Neural cell (in vitro differentiated cells): Measurements from ENCODE around the gene EHMT1. TPM values are rescaled to one million over a fixed set of nuclear protein-coding genes. Genes with fewer than 3 reads are reported as not detected.

ENCODE experiments used
- H2AFZ ChIP-seq: fragments of 200-600, 300-800 bp; sonication (generic), shearing (Covaris generic); 2 replicates; pipeline ENCODE4 v1.6.0; 2014; ENCODE audit warnings: low read depth, mild to moderate bottlenecking, antibody characterized with exemption, low read length, moderate library complexity
- H3F3A ChIP-seq: fragments of 200-600 bp; shearing (Covaris generic); 2 replicates; pipeline ENCODE4 v1.6.1; 2016; ENCODE audit warnings: mild to moderate bottlenecking, moderate library complexity, mixed read lengths, antibody characterized with exemption, low read length; ENCODE audit not compliant: insufficient read depth, poor library complexity, severe bottlenecking
- H3K27ac ChIP-seq: fragments of 200-600, 300-800 bp; sonication (generic), shearing (Covaris generic); 2 replicates; pipeline ENCODE4 v1.5.1; 2014; ENCODE audit warnings: mild to moderate bottlenecking, low read length, moderate library complexity
- H3K27me3 ChIP-seq: fragments of 300-800, 200-600 bp; sonication (generic), shearing (Covaris generic); 2 replicates; pipeline ENCODE4 v1.6.0; 2014; ENCODE audit warnings: mild to moderate bottlenecking, low read depth, low read length, moderate library complexity; ENCODE audit not compliant: insufficient read depth
- H3K36me3 ChIP-seq: fragments of 300-800, 200-600 bp; sonication (generic), shearing (Covaris generic); 2 replicates; pipeline ENCODE4 v1.5.1; 2014; ENCODE audit warnings: mild to moderate bottlenecking, antibody characterized with exemption, low read length, moderate library complexity; ENCODE audit not compliant: insufficient read depth
- H3K4me2 ChIP-seq: fragments of 300-800, 200-600 bp; sonication (generic), shearing (Covaris generic); 2 replicates; pipeline ENCODE4 v1.6.0; 2014; ENCODE audit warnings: mild to moderate bottlenecking, low read length
- H3K4me3 ChIP-seq: fragments of 300-800, 200-600 bp; sonication (generic), shearing (Covaris generic); 2 replicates; pipeline ENCODE4 v1.5.1; 2014; ENCODE audit warnings: mild to moderate bottlenecking, low read length, moderate library complexity
- H3K79me2 ChIP-seq: fragments of 200-600 bp; shearing (Covaris generic); replicated peaks from 2 replicates; pipeline ENCODE4 v1.6.0; 2014; ENCODE audit warnings: mild to moderate bottlenecking, low read length, moderate library complexity; ENCODE audit not compliant: insufficient read depth
- H3K9ac ChIP-seq: fragments of 300-800, 200-600 bp; sonication (generic), shearing (Covaris generic); 2 replicates; pipeline ENCODE4 v1.6.1; 2016; ENCODE audit warnings: mild to moderate bottlenecking, low read length, mixed read lengths
- H3K9me2 ChIP-seq: fragments of 200-600 bp; shearing (Covaris generic); 2 replicates; pipeline ENCODE4 v1.6.1; 2016; ENCODE audit warnings: mild to moderate bottlenecking, low read length, mixed read lengths; ENCODE audit not compliant: insufficient read depth
- H3K9me3 ChIP-seq: fragments of 200-600, 300-800 bp; sonication (generic), shearing (Covaris generic); 2 replicates; pipeline ENCODE4 v1.6.1; 2016; ENCODE audit warnings: mild to moderate bottlenecking, mixed run types, low read length, moderate library complexity, mixed read lengths
- H4K20me1 ChIP-seq: fragments of 200-600 bp; shearing (Covaris generic); 2 replicates; pipeline ENCODE4 v1.6.1; 2016; ENCODE audit warnings: mild to moderate bottlenecking, mixed run types; ENCODE audit not compliant: insufficient read depth
- EZH2 ChIP-seq: fragments of 200-600, 300-800 bp; shearing (Covaris generic), sonication (generic); IDR thresholded peaks from 2 replicates; pipeline ENCODE4 v1.6.1; 2014; ENCODE audit warnings: antibody characterized with exemption, low read length, borderline replicate concordance, mild to moderate bottlenecking; ENCODE audit not compliant: insufficient read depth, poor library complexity, severe bottlenecking
- MXI1 ChIP-seq: fragments of 450-650 bp; conservative IDR thresholded peaks from 2 replicates; pipeline ENCODE4 v1.6.1; 2014; ENCODE audit warnings: antibody characterized with exemption, mild to moderate bottlenecking; ENCODE audit not compliant: poor library complexity, severe bottlenecking
- POLR2AphosphoS5 ChIP-seq: IDR thresholded peaks from 2 replicates; pipeline ENCODE4 v1.6.1; 2012
- RAD21 ChIP-seq: fragments of 450-650 bp; conservative IDR thresholded peaks from 2 replicates; pipeline ENCODE4 v1.6.1; 2014; ENCODE audit warnings: antibody characterized with exemption, mild to moderate bottlenecking, moderate library complexity
- SMC3 ChIP-seq: fragments of 450-650 bp; conservative IDR thresholded peaks from 2 replicates; pipeline ENCODE4 v1.6.1; 2014; ENCODE audit warnings: antibody characterized with exemption, mild to moderate bottlenecking, moderate library complexity; ENCODE audit not compliant: poor library complexity
- TAF1 ChIP-seq: IDR thresholded peaks from 2 replicates; pipeline ENCODE4 v1.6.1; 2012; ENCODE audit warnings: low read depth
- polyA plus RNA-seq: library from polyadenylated mRNA; depleted of rRNA; stranded (reverse); fragments of >200 nt; gene quantifications from 2 replicates; pipeline ENCODE4 v1.2.3, GENCODE V29; 2014
- TF ChIP-seq, protein P1 (sequence below): IDR thresholded peaks from 2 replicates; pipeline ENCODE4 v1.6.1; 2012; ENCODE audit warnings: borderline replicate concordance

The EHMT1 gene
- polyA plus RNA-seq, 1 donor from 2014 or later: 53.0 TPM

DNA sequence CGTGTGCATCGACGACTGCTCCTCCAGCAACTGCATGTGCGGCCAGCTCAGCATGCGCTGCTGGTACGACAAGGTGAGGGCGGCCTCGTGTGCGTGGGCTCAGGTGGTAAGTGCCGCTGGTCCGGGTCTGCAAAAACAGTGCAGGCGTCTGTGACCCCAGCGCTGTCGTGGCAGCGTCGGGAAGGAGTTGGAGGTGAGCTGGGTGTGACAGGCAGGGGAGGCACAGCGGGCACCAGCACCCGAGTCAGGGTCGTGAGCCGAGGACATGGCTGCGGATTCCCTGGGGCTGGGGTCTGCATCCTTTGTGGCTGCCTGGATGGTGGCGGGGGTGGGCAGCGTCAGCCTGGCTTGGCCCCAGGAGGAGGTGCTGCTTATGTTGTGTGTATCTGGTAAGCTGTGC is 195.6 kb downstream of the EHMT1 start:
- H3K9me2 ChIP-seq: no peaks in the 10 kb centered on the region
- peaks cover 17% of the 10 kb centered on the region for H3K9me3 ChIP-seq
- TF ChIP-seq RAD21: no peak
- TF ChIP-seq TAF1: no peak
- TF ChIP-seq POLR2AphosphoS5: no peak
- TF ChIP-seq, protein P1, sequence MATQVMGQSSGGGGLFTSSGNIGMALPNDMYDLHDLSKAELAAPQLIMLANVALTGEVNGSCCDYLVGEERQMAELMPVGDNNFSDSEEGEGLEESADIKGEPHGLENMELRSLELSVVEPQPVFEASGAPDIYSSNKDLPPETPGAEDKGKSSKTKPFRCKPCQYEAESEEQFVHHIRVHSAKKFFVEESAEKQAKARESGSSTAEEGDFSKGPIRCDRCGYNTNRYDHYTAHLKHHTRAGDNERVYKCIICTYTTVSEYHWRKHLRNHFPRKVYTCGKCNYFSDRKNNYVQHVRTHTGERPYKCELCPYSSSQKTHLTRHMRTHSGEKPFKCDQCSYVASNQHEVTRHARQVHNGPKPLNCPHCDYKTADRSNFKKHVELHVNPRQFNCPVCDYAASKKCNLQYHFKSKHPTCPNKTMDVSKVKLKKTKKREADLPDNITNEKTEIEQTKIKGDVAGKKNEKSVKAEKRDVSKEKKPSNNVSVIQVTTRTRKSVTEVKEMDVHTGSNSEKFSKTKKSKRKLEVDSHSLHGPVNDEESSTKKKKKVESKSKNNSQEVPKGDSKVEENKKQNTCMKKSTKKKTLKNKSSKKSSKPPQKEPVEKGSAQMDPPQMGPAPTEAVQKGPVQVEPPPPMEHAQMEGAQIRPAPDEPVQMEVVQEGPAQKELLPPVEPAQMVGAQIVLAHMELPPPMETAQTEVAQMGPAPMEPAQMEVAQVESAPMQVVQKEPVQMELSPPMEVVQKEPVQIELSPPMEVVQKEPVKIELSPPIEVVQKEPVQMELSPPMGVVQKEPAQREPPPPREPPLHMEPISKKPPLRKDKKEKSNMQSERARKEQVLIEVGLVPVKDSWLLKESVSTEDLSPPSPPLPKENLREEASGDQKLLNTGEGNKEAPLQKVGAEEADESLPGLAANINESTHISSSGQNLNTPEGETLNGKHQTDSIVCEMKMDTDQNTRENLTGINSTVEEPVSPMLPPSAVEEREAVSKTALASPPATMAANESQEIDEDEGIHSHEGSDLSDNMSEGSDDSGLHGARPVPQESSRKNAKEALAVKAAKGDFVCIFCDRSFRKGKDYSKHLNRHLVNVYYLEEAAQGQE: no peak
- no peaks in the 10 kb centered on the region for H3K27me3 ChIP-seq
- no peak overlapping the region for H3K4me3 ChIP-seq
- H3K79me2 ChIP-seq: no peaks in the 10 kb centered on the region
- no peak overlapping the region for H3K9ac ChIP-seq
- no peak overlapping the region for H3K4me2 ChIP-seq
- H2AFZ ChIP-seq: no peak overlapping the region
- no peaks in the 10 kb centered on the region for H4K20me1 ChIP-seq
- no peak overlapping the region for H3K27ac ChIP-seq
- no peaks in the 10 kb centered on the region for H3F3A ChIP-seq
- peaks cover 23% of the 10 kb centered on the region for H3K36me3 ChIP-seq

DNA sequence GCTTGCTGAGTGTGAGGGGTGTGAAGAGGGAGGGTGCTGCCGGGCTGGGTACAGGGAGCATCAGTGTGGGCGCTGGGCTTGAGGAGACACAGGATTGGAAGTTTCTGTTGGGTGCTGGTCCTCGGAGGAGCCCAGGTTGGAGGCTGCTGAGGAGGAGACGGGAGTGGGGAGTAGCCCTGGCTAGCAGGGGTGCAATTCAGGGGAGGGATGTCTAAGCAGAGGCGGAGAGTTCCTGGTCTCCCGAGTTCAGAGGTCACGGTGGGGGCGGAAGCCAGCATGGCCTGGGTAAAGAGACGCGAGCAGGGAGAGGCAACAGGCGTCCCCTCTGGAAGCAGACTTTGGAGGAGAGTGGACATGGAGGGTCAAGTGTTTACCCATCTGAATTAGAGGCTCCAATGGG is 196.0 kb downstream of the EHMT1 start:
- no peaks in the 10 kb centered on the region for H3F3A ChIP-seq
- no peak overlapping the region for H3K4me3 ChIP-seq
- no peaks in the 10 kb centered on the region for H4K20me1 ChIP-seq
- no peak overlapping the region for H3K4me2 ChIP-seq
- peaks cover 25% of the 10 kb centered on the region for H3K36me3 ChIP-seq
- no peaks in the 10 kb centered on the region for H3K27me3 ChIP-seq
- H3K9me3 ChIP-seq: peaks cover 21% of the 10 kb centered on the region
- H3K79me2 ChIP-seq: no peaks in the 10 kb centered on the region
- H3K27ac ChIP-seq: no peak overlapping the region
- no peak for TF ChIP-seq POLR2AphosphoS5
- no peak overlapping the region for H3K9ac ChIP-seq
- H2AFZ ChIP-seq: no peak overlapping the region
- H3K9me2 ChIP-seq: no peaks in the 10 kb centered on the region

DNA sequence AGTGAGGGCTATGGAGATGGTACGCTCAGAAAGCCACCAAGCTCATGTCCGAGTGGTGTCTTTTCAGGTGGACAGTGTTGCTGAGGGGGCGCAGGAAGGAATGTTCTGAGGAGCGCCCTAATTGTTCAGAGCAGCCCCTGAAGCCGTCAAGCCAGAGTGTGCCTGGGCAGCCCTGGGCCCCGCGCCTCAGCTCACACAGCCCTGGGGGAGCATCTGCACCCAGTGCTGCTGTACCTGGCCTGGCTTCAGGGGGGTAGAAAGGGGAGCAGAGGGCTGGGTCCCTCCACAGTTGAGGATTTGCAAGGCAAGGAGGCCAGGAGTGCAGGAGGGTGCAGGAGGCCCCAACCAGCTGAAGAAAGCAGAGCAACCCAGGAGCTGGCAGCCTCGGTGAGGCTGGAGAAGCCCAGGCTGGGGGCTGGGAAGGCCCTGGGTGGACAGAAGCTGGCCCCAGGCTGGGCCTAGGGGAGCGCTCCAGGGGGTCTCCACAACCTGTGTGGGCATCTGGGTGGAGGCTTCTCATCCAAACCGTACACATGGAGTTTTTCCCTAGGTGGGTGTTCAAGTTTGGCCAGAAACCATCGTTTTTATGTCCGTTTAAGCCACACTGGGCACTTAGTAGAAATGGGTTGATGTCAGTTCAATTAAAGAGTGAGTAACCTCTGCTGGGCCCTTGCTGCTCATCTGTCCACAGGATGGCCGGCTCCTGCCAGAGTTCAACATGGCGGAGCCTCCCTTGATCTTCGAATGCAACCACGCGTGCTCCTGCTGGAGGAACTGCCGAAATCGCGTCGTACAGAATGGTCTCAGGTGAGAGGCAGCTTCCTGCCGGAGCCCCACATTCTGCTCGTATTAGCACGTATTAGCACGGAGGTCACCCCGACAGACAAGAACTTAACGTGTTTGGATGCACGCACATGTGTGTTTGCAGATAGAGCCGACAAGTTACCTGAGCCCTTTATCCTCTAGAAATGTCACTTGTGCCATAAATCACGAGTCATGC is 196.8 kb downstream of the EHMT1 start:
- H3K27ac ChIP-seq: no peak overlapping the region
- TF ChIP-seq MXI1: no peak
- no peak for TF ChIP-seq SMC3
- no peak for TF ChIP-seq RAD21
- TF ChIP-seq EZH2: no peak
- TF ChIP-seq, protein P1: no peak

More for the DNA sequence above, 196.8 kb downstream of the EHMT1 start:
- Histone ChIP-seq H3K9me2 (no peaks in the 10 kb centered on the region), H3F3A (no peaks in the 10 kb centered on the region), H3K4me3 (no peak overlapping the region), H3K79me2 (no peaks in the 10 kb centered on the region), H3K9me3 (peaks cover 28% of the 10 kb centered on the region), H4K20me1 (no peaks in the 10 kb centered on the region), H3K4me2 (no peak overlapping the region), H3K27me3 (no peaks in the 10 kb centered on the region), H2AFZ (no peak overlapping the region), H3K36me3 (peaks cover 32% of the 10 kb centered on the region), H3K9ac (no peak overlapping the region)
